Naive thymus-derived CD4-positive, alpha-beta T cell (primary cell): ENCODE measurements around the gene KIRREL1. TPM values are rescaled to one million over a fixed set of nuclear protein-coding genes. Genes with fewer than 3 reads are reported as not detected.
A peak's percentile ranks its signal among the peaks of the same experiment; 100 is the strongest.
"Not testable (repeated sequence)": the region's sequence is repeated elsewhere in the genome, so short reads cannot be mapped to it uniquely, and the experiment has no call there.

Experiments
- ATAC-seq: fragments of 150-1000 bp; cut with Tn5 transposase; 2 replicates; pipeline ENCODE4 v1.10.0; 2021; ENCODE audit warnings: mild to moderate bottlenecking, moderate library complexity
- CTCF ChIA-PET: fragments of 350-600 bp; sonication (Branson Sonifier 250); formaldehyde crosslinking; loops from one replicate; lab custom pipeline; 2021; ENCODE audit warnings: antibody characterized with exemption; lab: Charles Lee
- POLR2A ChIA-PET: fragments of 350-600 bp; sonication (Branson Sonifier 250); formaldehyde crosslinking; loops from one replicate; lab custom pipeline; 2021; ENCODE audit warnings: antibody characterized with exemption, inconsistent platforms; lab: Charles Lee
- DNase-seq, 9 donors: peaks; one replicate each; pipeline versions ENCODE4 v3.0.0 to v3.0.0-alpha.2; 2020 to 2022; ENCODE audit warnings: mixed read lengths in 1 of 9
- H3K27ac ChIP-seq: one replicate; pipeline ENCODE4 v1.7.0; 2013; ENCODE audit warnings: mild to moderate bottlenecking, low read depth, low read length, moderate library complexity
- H3K27me3 ChIP-seq, 2 donors: one replicate each; pipeline ENCODE4 v1.7.0; 2013; ENCODE audit warnings: low read length in 2 of 2, mild to moderate bottlenecking in 2 of 2, moderate library complexity in 2 of 2; ENCODE audit not compliant: control insufficient read depth in 2 of 2, insufficient read depth in 2 of 2
- H3K36me3 ChIP-seq, 3 experiments: 1 replicate in 2 of 3; 2 replicates in 1 of 3; pipeline ENCODE4 v1.7.0; 2013; ENCODE audit warnings: low read length in 3 of 3, mild to moderate bottlenecking in 3 of 3, moderate library complexity in 1 of 3; ENCODE audit not compliant: insufficient read depth in 3 of 3, control insufficient read depth in 2 of 3
- H3K4me1 ChIP-seq, 2 donors: one replicate each; pipeline ENCODE4 v1.7.0; 2013; ENCODE audit warnings: low read length in 2 of 2, mild to moderate bottlenecking in 2 of 2, moderate library complexity in 1 of 2; ENCODE audit not compliant: control insufficient read depth in 2 of 2, insufficient read depth in 2 of 2
- H3K4me3 ChIP-seq: 2 replicates; pipeline ENCODE4 v1.7.0; 2013; ENCODE audit warnings: mild to moderate bottlenecking, low read length
- H3K9me3 ChIP-seq, 3 experiments: 1 replicate in 2 of 3; 2 replicates in 1 of 3; pipeline ENCODE4 v1.7.0; 2013; ENCODE audit warnings: low read length in 3 of 3; ENCODE audit not compliant: control insufficient read depth in 2 of 3
- H3K27ac Mint-ChIP-seq, 9 donors: one replicate each; pipeline ENCODE4 v1.8.0; 2020 to 2022; ENCODE audit warnings: mixed read lengths in 9 of 9, mild to moderate bottlenecking in 8 of 9, moderate library complexity in 5 of 9, inconsistent platforms in 2 of 9
- H3K27me3 Mint-ChIP-seq, 5 donors: one replicate each; pipeline ENCODE4 v1.8.0; 2021 to 2022; ENCODE audit warnings: mixed read lengths in 5 of 5, mild to moderate bottlenecking in 1 of 5
- H3K36me3 Mint-ChIP-seq, 5 donors: one replicate each; pipeline ENCODE4 v1.8.0; 2020 to 2022; ENCODE audit warnings: mixed read lengths in 5 of 5, mild to moderate bottlenecking in 3 of 5, inconsistent platforms in 1 of 5
- H3K4me1 Mint-ChIP-seq, 7 donors: one replicate each; pipeline ENCODE4 v1.8.0; 2020 to 2022; ENCODE audit warnings: mixed read lengths in 7 of 7, mild to moderate bottlenecking in 3 of 7, inconsistent platforms in 1 of 7
- H3K4me3 Mint-ChIP-seq, 10 donors: one replicate each; pipeline ENCODE4 v1.8.0; 2020 to 2022; ENCODE audit warnings: mild to moderate bottlenecking in 10 of 10, mixed read lengths in 10 of 10, moderate library complexity in 6 of 10, inconsistent platforms in 2 of 10
- H3K9me3 Mint-ChIP-seq, 11 donors: one replicate each; pipeline ENCODE4 v1.8.0; 2020 to 2022; ENCODE audit warnings: mixed read lengths in 11 of 11, mild to moderate bottlenecking in 4 of 11, inconsistent platforms in 1 of 11, moderate library complexity in 1 of 11
- intact Hi-C, 2 donors: fragments of 100-400 bp; cut with micrococcal nuclease; formaldehyde crosslinking; loops; one replicate each; pipeline ENCODE4 v1.15.1; 2023
- polyA plus RNA-seq, 2 donors: library from polyadenylated mRNA; unstranded; fragments of 300-500 nt; fragmentation: Illumina TruSeq; gene quantifications; one replicate each; pipeline ENCODE4 v1.2.3, GENCODE V29; 2021
- total RNA-seq, 6 experiments: library from RNA in 5 of 6; stranded (reverse) in 5 of 6; gene quantifications; 1 replicate in 5 of 6; 2 replicates in 1 of 6; pipeline ENCODE4 v1.2.3 and lab custom pipeline; 2021 to 2026

KIRREL1 gene
- total and polyA plus RNA-seq, 7 experiments from 2014 or later, result not detected

- H3K27ac ChIP-seq, H3K9me3 ChIP-seq, DNase-seq, H3K4me3 Mint-ChIP-seq, H3K4me3 ChIP-seq, H3K36me3 Mint-ChIP-seq, H3K4me1 ChIP-seq, POLR2A ChIA-PET, H3K27me3 ChIP-seq, H3K4me1 Mint-ChIP-seq, H3K36me3 ChIP-seq, H3K27ac Mint-ChIP-seq, H3K9me3 Mint-ChIP-seq, ATAC-seq: not testable (repeated sequence)
- CTCF ChIA-PET, result interaction anchor here (0.8 kb wide), 1 partner anchor 549 kb away, joined by 3 read pairs; no protein-coding TSS in a partner anchor
- peaks cover 16 to 30% (median 18%) of the 10 kb centered on the region in 5 donors for H3K27me3 Mint-ChIP-seq
- intact Hi-C loops, result loop anchor here in 1 of 2 donors (10.0 kb wide), 1 partner anchor 934 kb away; no protein-coding TSS in a partner anchor
Measured at GRCh38 chr1:158128531-158128930, 135.1 kb downstream of the KIRREL1 start.

GRCh38 chr1:158131217-158131616 lies 137.8 kb downstream of the KIRREL1 start:
- no peaks in the 10 kb centered on the region for H3K9me3 Mint-ChIP-seq
- peaks cover 0 to 17% (median 7%) of the 10 kb centered on the region in 5 donors for H3K27me3 Mint-ChIP-seq
- H3K9me3 ChIP-seq, result no peaks in the 10 kb centered on the region

DNA sequence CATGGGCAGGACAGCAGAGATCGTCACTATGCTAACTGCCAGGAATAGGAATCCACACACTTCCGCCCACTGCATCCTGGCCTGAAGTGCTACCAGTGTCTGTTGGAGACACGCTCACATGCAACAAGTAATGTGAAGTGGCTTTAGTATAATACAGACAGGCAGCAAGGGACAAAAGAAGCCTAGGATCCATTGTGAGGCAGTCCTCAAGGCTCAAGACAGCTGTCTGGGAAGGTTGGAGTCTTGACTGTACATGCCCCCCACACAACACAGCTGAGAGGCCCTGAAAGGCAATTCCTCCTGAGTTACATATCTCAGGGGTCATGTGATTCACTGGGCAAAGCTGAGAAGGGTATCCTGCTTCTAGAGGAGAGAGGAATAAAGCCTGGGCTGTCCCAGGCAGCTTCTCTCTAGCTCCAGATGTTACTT lies 147.3 kb downstream of the KIRREL1 start:
- no peaks in the 10 kb centered on the region for H3K27me3 ChIP-seq
- ATAC-seq (no peak), DNase-seq (no peak)
- intact Hi-C loops, result no loop called here
- H3K4me1 Mint-ChIP-seq, result no peaks in the 10 kb centered on the region
- ChIA-PET POLR2A (no interaction called here), CTCF (no interaction called here)
- no peak overlapping the region for H3K4me3 Mint-ChIP-seq
- H3K9me3 Mint-ChIP-seq, result no peaks in the 10 kb centered on the region
- H3K27ac Mint-ChIP-seq, result no peak overlapping the region
- H3K36me3 Mint-ChIP-seq, result no peaks in the 10 kb centered on the region
- no peaks in the 10 kb centered on the region for H3K4me1 ChIP-seq
- H3K4me3 ChIP-seq, result no peak overlapping the region
- peaks cover 0 to 8% (median 3%) of the 10 kb centered on the region in 5 donors for H3K27me3 Mint-ChIP-seq
- no peak overlapping the region for H3K27ac ChIP-seq
- no peaks in the 10 kb centered on the region for H3K36me3 ChIP-seq
- no peaks in the 10 kb centered on the region for H3K9me3 ChIP-seq

More at GRCh38 chr1:158131217-158131616, 137.8 kb downstream of the KIRREL1 start:
- H3K36me3 Mint-ChIP-seq, result no peaks in the 10 kb centered on the region
- Histone ChIP-seq H3K4me3 (no peak overlapping the region), H3K27ac (no peak overlapping the region), H3K27me3 (no peaks in the 10 kb centered on the region), H3K4me1 (no peaks in the 10 kb centered on the region), H3K36me3 (no peaks in the 10 kb centered on the region)
- ChIA-PET POLR2A (no interaction called here), CTCF (no interaction called here)
- no peaks in the 10 kb centered on the region for H3K4me1 Mint-ChIP-seq
- H3K4me3 Mint-ChIP-seq, result no peak overlapping the region
- no peak overlapping the region for H3K27ac Mint-ChIP-seq
- no peak for DNase-seq
- ATAC-seq, result no peak
- intact Hi-C loops, result no loop called here

DNA sequence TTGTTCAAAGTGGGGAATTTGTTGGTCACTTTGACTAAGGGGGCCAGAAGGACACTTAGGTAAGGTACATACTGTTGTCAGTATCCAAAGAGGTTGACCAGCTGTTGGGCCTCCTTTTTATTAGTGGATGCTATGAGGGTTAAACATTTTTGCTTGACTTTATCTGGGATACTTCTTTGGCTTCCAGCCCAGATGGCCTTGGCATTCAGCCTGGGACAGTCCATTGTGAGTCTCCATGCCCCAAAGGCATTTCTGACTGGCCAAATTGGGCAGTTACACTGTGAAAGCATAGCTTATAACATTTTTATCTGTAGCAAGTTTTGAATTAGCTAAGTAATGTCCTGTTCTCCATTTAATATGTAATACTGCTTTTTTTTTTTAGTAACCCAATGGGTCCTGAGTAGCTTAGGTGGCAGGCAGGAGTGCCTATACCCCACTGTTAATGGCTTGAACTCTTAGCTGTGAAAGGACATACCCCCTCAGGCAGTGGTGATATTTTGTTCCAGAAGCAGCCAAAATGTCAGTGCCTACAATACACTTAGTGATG lies 151.8 kb downstream of the KIRREL1 start:
- Histone ChIP-seq H3K27ac (no peak overlapping the region), H3K27me3 (no peaks in the 10 kb centered on the region), H3K4me3 (no peak overlapping the region), H3K36me3 (peaks cover 0 to 4% (median 0%) of the 10 kb centered on the region in 3 experiments), H3K9me3 (no peaks in the 10 kb centered on the region), H3K4me1 (peaks cover 5 to 7% of the 10 kb centered on the region in 2 donors)
- intact Hi-C loops, result no loop called here
- Mint-ChIP-seq H3K4me1 (peaks cover 13 to 29% (median 23%) of the 10 kb centered on the region in 7 donors), H3K4me3 (no peak overlapping the region), H3K27ac (no peak overlapping the region), H3K36me3 (no peaks in the 10 kb centered on the region), H3K27me3 (peaks cover 0 to 2% (median 0%) of the 10 kb centered on the region in 5 donors), H3K9me3 (peaks cover 0 to 10% (median 0%) of the 10 kb centered on the region in 11 donors)
- ChIA-PET CTCF (interaction anchor here (1.0 to 1.4 kb wide), 2 partner anchors 20 to 22 kb away, joined by 3 read pairs; no protein-coding TSS in a partner anchor), POLR2A (no interaction called here)
- DNase-seq, result no peak
- no peak for ATAC-seq

- Mint-ChIP-seq H3K27me3 (no peaks in the 10 kb centered on the region), H3K4me1 (peaks cover 20 to 37% (median 31%) of the 10 kb centered on the region in 7 donors), H3K4me3 (no peak overlapping the region), H3K27ac (peak overlapping the region in 1 of 9 donors; percentile 25), H3K9me3 (peaks cover 0 to 10% (median 0%) of the 10 kb centered on the region in 11 donors), H3K36me3 (no peaks in the 10 kb centered on the region)
- no peak for DNase-seq
- ATAC-seq, result no peak
- Histone ChIP-seq H3K4me3 (no peak overlapping the region), H3K4me1 (peaks cover 9 to 12% of the 10 kb centered on the region in 2 donors), H3K36me3 (peaks cover 0 to 4% (median 0%) of the 10 kb centered on the region in 3 experiments), H3K9me3 (no peaks in the 10 kb centered on the region), H3K27ac (no peak overlapping the region), H3K27me3 (no peaks in the 10 kb centered on the region)
- ChIA-PET POLR2A (no interaction called here), CTCF (interaction anchor here (1.0 to 1.4 kb wide), 2 partner anchors 21 to 23 kb away, joined by 3 read pairs; no protein-coding TSS in a partner anchor)
- intact Hi-C loops, result no loop called here
Measured at GRCh38 chr1:158146165-158146564, 152.7 kb downstream of the KIRREL1 start.

GRCh38 chr1:158146739-158147138 lies 153.3 kb downstream of the KIRREL1 start:
- intact Hi-C loops, result no loop called here
- DNase-seq, result no peak
- no peak overlapping the region for H3K4me3 Mint-ChIP-seq
- CTCF ChIA-PET, result interaction anchor here (1.4 kb wide), 1 partner anchor 22 kb away, joined by 3 read pairs; no protein-coding TSS in a partner anchor
- no peaks in the 10 kb centered on the region for H3K9me3 ChIP-seq
- peaks cover 0 to 10% (median 0%) of the 10 kb centered on the region in 11 donors for H3K9me3 Mint-ChIP-seq
- POLR2A ChIA-PET, result no interaction called here
- H3K27me3 ChIP-seq, result no peaks in the 10 kb centered on the region
- no peak overlapping the region for H3K27ac Mint-ChIP-seq
- peaks cover 9 to 12% of the 10 kb centered on the region in 2 donors for H3K4me1 ChIP-seq
- H3K36me3 Mint-ChIP-seq, result no peaks in the 10 kb centered on the region
- no peak for ATAC-seq
- H3K27me3 Mint-ChIP-seq, result no peaks in the 10 kb centered on the region
- peaks cover 20 to 37% (median 31%) of the 10 kb centered on the region in 7 donors for H3K4me1 Mint-ChIP-seq
- peaks cover 0 to 4% (median 0%) of the 10 kb centered on the region in 3 experiments for H3K36me3 ChIP-seq
- no peak overlapping the region for H3K27ac ChIP-seq
- no peak overlapping the region for H3K4me3 ChIP-seq
